BLaER1 (cell line): Measurements from ENCODE around the gene C16orf90.
"Not testable (repeated sequence)": the region's sequence is repeated elsewhere in the genome, so short reads cannot be mapped to it uniquely, and the experiment has no call there.

Experiments
- H3K27ac ChIP-seq: shearing (Covaris generic); formaldehyde crosslinking; 2 replicates; pipeline ENCODE4 v1.8.1; 2022
- H3K27me3 ChIP-seq: shearing (Covaris generic); formaldehyde crosslinking; 2 replicates; pipeline ENCODE4 v1.8.1; 2022
- H3K36me3 ChIP-seq: shearing (Covaris generic); formaldehyde crosslinking; 2 replicates; pipeline ENCODE4 v1.8.1; 2022
- H3K4me1 ChIP-seq: shearing (Covaris generic); formaldehyde crosslinking; 2 replicates; pipeline ENCODE4 v1.8.1; 2022
- H3K4me2 ChIP-seq: shearing (Covaris generic); formaldehyde crosslinking; 2 replicates; pipeline ENCODE4 v1.8.1; 2022
- H3K4me3 ChIP-seq: shearing (Covaris generic); formaldehyde crosslinking; 2 replicates; pipeline ENCODE4 v1.8.1; 2022
- H3K9ac ChIP-seq: shearing (Covaris generic); formaldehyde crosslinking; 2 replicates; pipeline ENCODE4 v1.8.1; 2022
- H3K9me3 ChIP-seq: shearing (Covaris generic); formaldehyde crosslinking; 2 replicates; pipeline ENCODE4 v1.8.1; 2022
- H4K20me1 ChIP-seq: shearing (Covaris generic); formaldehyde crosslinking; 2 replicates; pipeline ENCODE4 v1.8.1; 2022
- Cebpa-rat ChIP-seq: shearing (Covaris generic); IDR thresholded peaks from 2 replicates; pipeline ENCODE4 v1.8.1; 2022

C16orf90 gene

GRCh38 chr16:3513892-3514583 lies 18.7 kb upstream of the C16orf90 start:
- TF ChIP-seq Cebpa-rat = no peak
- Histone ChIP-seq H4K20me1 (no peaks in the 10 kb centered on the region), H3K4me2 (no peak overlapping the region), H3K9me3 (no peaks in the 10 kb centered on the region), H3K27ac (no peak overlapping the region), H3K9ac (no peak overlapping the region), H3K27me3 (no peaks in the 10 kb centered on the region), H3K4me1 (peaks cover 8% of the 10 kb centered on the region; the same call in 1 of the 2 replicates), H3K36me3 (peaks cover 97% of the 10 kb centered on the region), H3K4me3 (no peak overlapping the region)

GRCh38 chr16:3511286-3512180 lies 16.2 kb upstream of the C16orf90 start:
- Histone ChIP-seq H3K27me3 (no peaks in the 10 kb centered on the region), H3K9me3 (no peaks in the 10 kb centered on the region), H3K9ac (no peak overlapping the region), H3K27ac (no peak overlapping the region), H4K20me1 (no peaks in the 10 kb centered on the region), H3K4me2 (no peak overlapping the region), H3K36me3 (peaks cover 93% of the 10 kb centered on the region), H3K4me1 (peaks cover 15% of the 10 kb centered on the region), H3K4me3 (no peak overlapping the region)
- TF ChIP-seq Cebpa-rat = no peak

- no peaks in the 10 kb centered on the region for H3K27me3 ChIP-seq
- no peaks in the 10 kb centered on the region for H4K20me1 ChIP-seq
- H3K36me3 ChIP-seq = peaks cover 91% of the 10 kb centered on the region
- TF ChIP-seq Cebpa-rat = no peak
- H3K9me3 ChIP-seq = no peaks in the 10 kb centered on the region
- H3K4me2 ChIP-seq = no peak overlapping the region
- no peak overlapping the region for H3K27ac ChIP-seq
- H3K4me1 ChIP-seq = peaks cover 17% of the 10 kb centered on the region
- no peak overlapping the region for H3K9ac ChIP-seq
- no peak overlapping the region for H3K4me3 ChIP-seq
Measured at GRCh38 chr16:3510416-3510815, 15.1 kb upstream of the C16orf90 start.

GRCh38 chr16:3509470-3509928 lies 14.2 kb upstream of the C16orf90 start:
- TF ChIP-seq Cebpa-rat = no peak
- no peak overlapping the region for H3K4me3 ChIP-seq
- peaks cover 88% of the 10 kb centered on the region for H3K36me3 ChIP-seq
- no peaks in the 10 kb centered on the region for H4K20me1 ChIP-seq
- H3K9ac ChIP-seq = 0 out of 2 replicates have a peak overlapping the region, but pooled peaks have one; percentile 10
- H3K4me2 ChIP-seq = peak overlapping the region; percentile 26; the same call in 1 of the 2 replicates
- H3K9me3 ChIP-seq = no peaks in the 10 kb centered on the region
- no peaks in the 10 kb centered on the region for H3K27me3 ChIP-seq
- H3K27ac ChIP-seq = no peak overlapping the region
- peaks cover 25% of the 10 kb centered on the region for H3K4me1 ChIP-seq

- Histone ChIP-seq H3K4me3 (no peak overlapping the region), H3K27ac (no peak overlapping the region), H3K9ac (no peak overlapping the region), H3K4me2 (no peak overlapping the region), H3K4me1 (peaks cover 25% of the 10 kb centered on the region), H3K9me3 (no peaks in the 10 kb centered on the region), H3K27me3 (no peaks in the 10 kb centered on the region), H3K36me3 (peaks cover 81% of the 10 kb centered on the region), H4K20me1 (no peaks in the 10 kb centered on the region)
- no peak for TF ChIP-seq Cebpa-rat
Measured at GRCh38 chr16:3508736-3509135, 13.4 kb upstream of the C16orf90 start.

- no peak overlapping the region for H3K27ac ChIP-seq
Measured at GRCh38 chr16:3503523-3503922, 8.2 kb upstream of the C16orf90 start.

GRCh38 chr16:3501783-3502400 lies 6.6 kb upstream of the C16orf90 start:
- Histone ChIP-seq H3K4me2 (peak overlapping the region; percentile 92), H3K27me3 (no peaks in the 10 kb centered on the region), H3K36me3 (peaks cover 19% of the 10 kb centered on the region), H3K9ac (peak overlapping the region; percentile 81), H3K27ac (no peak overlapping the region), H3K9me3 (no peaks in the 10 kb centered on the region), H4K20me1 (no peaks in the 10 kb centered on the region), H3K4me3 (peak overlapping the region; percentile 81), H3K4me1 (peaks cover 28% of the 10 kb centered on the region)
- TF ChIP-seq Cebpa-rat = no peak

More at GRCh38 chr16:3503523-3503922, 8.2 kb upstream of the C16orf90 start:
- Histone ChIP-seq H4K20me1 (no peaks in the 10 kb centered on the region), H3K9me3 (no peaks in the 10 kb centered on the region), H3K9ac (no peak overlapping the region), H3K4me2 (peak overlapping the region; percentile 1; the same call in 1 of the 2 replicates), H3K36me3 (peaks cover 32% of the 10 kb centered on the region), H3K4me1 (peaks cover 33% of the 10 kb centered on the region), H3K4me3 (no peak overlapping the region), H3K27me3 (no peaks in the 10 kb centered on the region)
- TF ChIP-seq Cebpa-rat = no peak

- H3K9me3 ChIP-seq, H3K27me3 ChIP-seq, H4K20me1 ChIP-seq: not testable (repeated sequence)
- H3K27ac ChIP-seq = peak overlapping the region; percentile 48; the same call in 1 of the 2 replicates
- peak overlapping the region; percentile 92 for H3K4me2 ChIP-seq
- peaks cover 28% of the 10 kb centered on the region for H3K4me1 ChIP-seq
- peaks cover 14% of the 10 kb centered on the region for H3K36me3 ChIP-seq
- peak overlapping the region; percentile 81 for H3K4me3 ChIP-seq
- peak overlapping the region; percentile 81 for H3K9ac ChIP-seq
Measured at GRCh38 chr16:3501412-3501761, 6.1 kb upstream of the C16orf90 start.

- H3K27me3 ChIP-seq = no peaks in the 10 kb centered on the region
- no peak overlapping the region for H3K9ac ChIP-seq
- H4K20me1 ChIP-seq = no peaks in the 10 kb centered on the region
- no peak overlapping the region for H3K27ac ChIP-seq
- no peaks in the 10 kb centered on the region for H3K9me3 ChIP-seq
- H3K4me3 ChIP-seq = no peak overlapping the region
- H3K4me2 ChIP-seq = no peak overlapping the region
- peaks cover 18% of the 10 kb centered on the region for H3K4me1 ChIP-seq
- no peak for TF ChIP-seq Cebpa-rat
- H3K36me3 ChIP-seq = no peaks in the 10 kb centered on the region
Measured at GRCh38 chr16:3498988-3499387, 3.7 kb upstream of the C16orf90 start.
